Keratinocyte (primary cell): ENCODE data around the gene AOX1. TPM values are rescaled to one million over a fixed set of nuclear protein-coding genes. Genes with fewer than 3 reads are reported as not detected.

Experiments
- DNase-seq: peaks from one replicate; pipeline ENCODE4 v3.0.0-alpha.2; 2011; ENCODE audit warnings: low read depth, missing footprints, low spot score
- FAIRE-seq: peaks from 2 replicates; lab custom pipeline; 2011; peaks lifted over from hg19 to GRCh38; lab: Jason Lieb, UNC
- H2AFZ ChIP-seq: 2 replicates; pipeline ENCODE4 v1.6.0; 2012; ENCODE audit warnings: low read length, control low read depth, inconsistent platforms; ENCODE audit not compliant: control insufficient read depth
- H3K27ac ChIP-seq: 2 replicates; pipeline ENCODE4 v1.5.1; 2011; ENCODE audit warnings: low read length; ENCODE audit not compliant: control insufficient read depth, insufficient read depth
- H3K27me3 ChIP-seq: 3 replicates; pipeline ENCODE4 v1.6.0; 2011; ENCODE audit warnings: low read length; ENCODE audit not compliant: control insufficient read depth, insufficient read depth; ENCODE audit errors: extremely low read depth
- H3K36me3 ChIP-seq, 2 experiments: 2 replicates in 1 of 2; 3 replicates in 1 of 2; pipeline ENCODE4 v1.5.1; 2011; ENCODE audit warnings: low read length in 2 of 2, mild to moderate bottlenecking in 1 of 2; ENCODE audit not compliant: control insufficient read depth in 2 of 2, insufficient read depth in 2 of 2; ENCODE audit errors: extremely low read depth in 1 of 2
- H3K4me1 ChIP-seq: 3 replicates; pipeline ENCODE4 v1.5.1; 2011; ENCODE audit warnings: low read length; ENCODE audit not compliant: control insufficient read depth, insufficient read depth; ENCODE audit errors: extremely low read depth
- H3K4me2 ChIP-seq: 3 replicates; pipeline ENCODE4 v1.6.0; 2011; ENCODE audit warnings: low read depth, low read length; ENCODE audit not compliant: control insufficient read depth, insufficient read depth; ENCODE audit errors: extremely low read depth
- H3K4me3 ChIP-seq, 3 experiments: fragments of 200-600 bp in 1 of 3; sonication (generic) in 1 of 3; 2 replicates in 2 of 3; 3 replicates in 1 of 3; pipeline ENCODE4 v1.5.1; 2011 to 2016; ENCODE audit warnings: low read length in 3 of 3, mild to moderate bottlenecking in 3 of 3, control low read depth in 2 of 3, inconsistent platforms in 1 of 3, low read depth in 1 of 3, mixed read lengths in 1 of 3, mixed run types in 1 of 3, moderate library complexity in 1 of 3; ENCODE audit not compliant: control insufficient read depth in 2 of 3, insufficient read depth in 2 of 3; ENCODE audit errors: extremely low read depth in 1 of 3
- H3K79me2 ChIP-seq: 2 replicates; pipeline ENCODE4 v1.6.0; 2012; ENCODE audit warnings: low read length; ENCODE audit not compliant: control insufficient read depth, insufficient read depth
- H3K9ac ChIP-seq: 3 replicates; pipeline ENCODE4 v1.6.0; 2011; ENCODE audit warnings: low read length; ENCODE audit not compliant: control insufficient read depth, insufficient read depth; ENCODE audit errors: extremely low read depth
- H3K9me1 ChIP-seq: 3 replicates; pipeline ENCODE4 v1.6.0; 2011; ENCODE audit warnings: low read length; ENCODE audit not compliant: control insufficient read depth, insufficient read depth; ENCODE audit errors: extremely low read depth
- H3K9me3 ChIP-seq: 2 replicates; pipeline ENCODE4 v1.5.1; 2012; ENCODE audit warnings: low read depth, low read length; ENCODE audit not compliant: control insufficient read depth
- H4K20me1 ChIP-seq: 3 replicates; pipeline ENCODE4 v1.6.0; 2011; ENCODE audit warnings: low read length; ENCODE audit not compliant: control insufficient read depth, insufficient read depth; ENCODE audit errors: extremely low read depth
- EZH2 ChIP-seq: IDR thresholded peaks from one replicate; pipeline ENCODE4 v1.6.1; 2012; ENCODE audit warnings: inconsistent platforms, mild to moderate bottlenecking, low read length, moderate library complexity
- dilution Hi-C: fragments of 300-500 bp; cut with MboI; formaldehyde crosslinking; loops from one replicate; pipeline ENCODE4 v1.7.0; 2020; ENCODE audit warnings: low sequenced_read_pairs; ENCODE audit not compliant: extremely low pct_ligation_motif_present
- polyA plus RNA-seq, 5 experiments: library from polyadenylated mRNA; depleted of rRNA in 3 of 5; stranded (reverse) in 3 of 5; stranded (forward) in 1 of 5; unstranded in 1 of 5; fragments of >200 nt; gene quantifications; 1 replicate in 1 of 5; 2 replicates in 3 of 5; 3 replicates in 1 of 5; pipeline versions ENCODE4 v1.2.1 to v1.2.3, GENCODE V29; 2011 to 2012; ENCODE audit warnings: missing spikeins in 2 of 5, low read depth in 1 of 5, low replicate concordance in 1 of 5
- TF ChIP-seq, protein P1 (sequence below), 3 experiments: IDR thresholded peaks in 1 of 3; conservative IDR thresholded peaks in 1 of 3; optimal IDR thresholded peaks in 1 of 3; 2 replicates in 2 of 3; 3 replicates in 1 of 3; pipeline versions ENCODE3 to v1.5.1; 2011; ENCODE audit warnings: low read length in 3 of 3, mild to moderate bottlenecking in 3 of 3, moderate library complexity in 2 of 3, control low read depth in 1 of 3, inconsistent platforms in 1 of 3; ENCODE audit not compliant: insufficient read depth in 2 of 3; ENCODE audit errors: extremely low read depth in 1 of 3

Gene AOX1
- polyA plus RNA-seq, 1 donor (not counting 4 experiments of a cell fraction or from before 2014, with no cell fraction given): 12.2 TPM

DNA sequence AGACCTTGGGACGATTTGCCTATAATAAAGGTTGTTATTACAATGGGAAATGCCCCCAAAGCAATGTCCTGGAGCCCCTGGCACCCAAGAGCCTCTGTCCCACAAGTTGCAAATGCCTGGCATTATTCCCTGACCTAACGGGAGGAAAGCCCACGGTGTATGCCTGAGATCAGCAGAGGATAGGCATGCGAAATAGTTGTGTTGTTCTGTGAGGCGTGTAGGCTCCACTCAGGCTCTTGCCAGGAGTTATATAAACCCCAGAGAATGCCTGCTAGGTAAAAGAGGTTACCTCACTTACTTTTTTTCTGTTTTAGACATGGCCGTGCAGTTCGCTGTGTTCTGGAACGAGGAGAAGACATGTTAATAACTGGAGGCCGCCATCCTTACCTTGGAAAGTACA, 52.1 kb downstream of the AOX1 start:
- TF ChIP-seq, protein P1, sequence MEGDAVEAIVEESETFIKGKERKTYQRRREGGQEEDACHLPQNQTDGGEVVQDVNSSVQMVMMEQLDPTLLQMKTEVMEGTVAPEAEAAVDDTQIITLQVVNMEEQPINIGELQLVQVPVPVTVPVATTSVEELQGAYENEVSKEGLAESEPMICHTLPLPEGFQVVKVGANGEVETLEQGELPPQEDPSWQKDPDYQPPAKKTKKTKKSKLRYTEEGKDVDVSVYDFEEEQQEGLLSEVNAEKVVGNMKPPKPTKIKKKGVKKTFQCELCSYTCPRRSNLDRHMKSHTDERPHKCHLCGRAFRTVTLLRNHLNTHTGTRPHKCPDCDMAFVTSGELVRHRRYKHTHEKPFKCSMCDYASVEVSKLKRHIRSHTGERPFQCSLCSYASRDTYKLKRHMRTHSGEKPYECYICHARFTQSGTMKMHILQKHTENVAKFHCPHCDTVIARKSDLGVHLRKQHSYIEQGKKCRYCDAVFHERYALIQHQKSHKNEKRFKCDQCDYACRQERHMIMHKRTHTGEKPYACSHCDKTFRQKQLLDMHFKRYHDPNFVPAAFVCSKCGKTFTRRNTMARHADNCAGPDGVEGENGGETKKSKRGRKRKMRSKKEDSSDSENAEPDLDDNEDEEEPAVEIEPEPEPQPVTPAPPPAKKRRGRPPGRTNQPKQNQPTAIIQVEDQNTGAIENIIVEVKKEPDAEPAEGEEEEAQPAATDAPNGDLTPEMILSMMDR (optimal IDR thresholded peaks at IDR 0.05 in 1 of 3, IDR thresholded peaks at IDR 0.05 in 1 of 3, conservative IDR thresholded peaks at IDR 0.05 in 1 of 3; ENCODE audit: extremely low read depth in 1 of 3, insufficient read depth in 2 of 3, low read length in 3 of 3): no peak
- no peak for TF ChIP-seq EZH2
- no peaks in the 10 kb centered on the region for H3K27me3 ChIP-seq
- no peaks in the 10 kb centered on the region for H3K9me1 ChIP-seq
- H3K36me3 ChIP-seq: peaks cover 3 to 4% of the 10 kb centered on the region in 2 experiments
- H3K27ac ChIP-seq: no peak overlapping the region
- no peaks in the 10 kb centered on the region for H3K4me1 ChIP-seq
- dilution Hi-C loops: no loop called here
- H3K9ac ChIP-seq: no peak overlapping the region
- H3K9me3 ChIP-seq: no peaks in the 10 kb centered on the region
- H3K4me3 ChIP-seq: no peak overlapping the region
- H4K20me1 ChIP-seq: no peaks in the 10 kb centered on the region
- H3K4me2 ChIP-seq: no peak overlapping the region
- H3K79me2 ChIP-seq: no peaks in the 10 kb centered on the region
- DNase-seq: no peak
- H2AFZ ChIP-seq: no peak overlapping the region
- no peak for FAIRE-seq

DNA sequence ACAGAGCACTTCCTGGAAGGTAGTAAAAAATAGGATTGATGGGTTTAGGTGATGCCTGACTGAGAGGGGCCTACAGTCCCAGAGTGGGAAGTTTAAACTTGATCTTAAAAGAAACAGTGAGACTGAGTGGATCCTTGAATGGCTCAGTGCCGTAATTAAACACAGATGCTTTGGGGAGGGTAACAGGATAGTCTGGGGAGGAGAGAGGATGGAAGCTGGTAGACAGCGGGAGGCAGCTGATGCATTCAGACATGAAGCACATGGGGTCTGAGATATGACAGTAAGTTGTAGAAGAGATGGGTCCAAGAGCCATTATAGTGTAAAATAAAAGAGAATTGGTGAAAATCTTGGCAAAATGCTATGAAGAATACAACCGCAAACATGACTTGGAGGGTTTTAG, 54.4 kb downstream of the AOX1 start:
- Histone ChIP-seq H3K36me3 (peaks cover 3 to 4% of the 10 kb centered on the region in 2 experiments), H3K9me1 (no peaks in the 10 kb centered on the region), H3K79me2 (no peaks in the 10 kb centered on the region), H2AFZ (no peak overlapping the region), H3K4me3 (no peak overlapping the region), H3K27me3 (no peaks in the 10 kb centered on the region), H4K20me1 (no peaks in the 10 kb centered on the region), H3K4me2 (no peak overlapping the region), H3K4me1 (no peaks in the 10 kb centered on the region), H3K27ac (no peak overlapping the region), H3K9me3 (no peaks in the 10 kb centered on the region), H3K9ac (no peak overlapping the region)
- FAIRE-seq (no peak), DNase-seq (no peak)
- dilution Hi-C loops: no loop called here
- TF ChIP-seq, protein P1 (optimal IDR thresholded peaks at IDR 0.05 in 1 of 3, IDR thresholded peaks at IDR 0.05 in 1 of 3, conservative IDR thresholded peaks at IDR 0.05 in 1 of 3; ENCODE audit: extremely low read depth in 1 of 3, insufficient read depth in 2 of 3, low read length in 3 of 3): no peak
- no peak for TF ChIP-seq EZH2
